ENCODE measurements around the gene CLEC1A. TPM values are rescaled to one million over a fixed set of nuclear protein-coding genes. Genes with fewer than 3 reads are reported as not detected.
A peak's percentile ranks its signal among the peaks of the same experiment; 100 is the strongest.

The CLEC1A gene
- total and polyA plus RNA-seq, 2 donors (not counting 3 experiments of a cell fraction or from before 2014, with no cell fraction given) = 22.0 to 24.2 TPM

- CTCF ChIA-PET = interaction anchor here (0.6 to 4.0 kb wide), 9 partner anchors 19 to 281 kb away, joined by 3 to 59 read pairs (median 6); partner anchors contain the start of genes CLEC12B, CLEC1A and GABARAPL1
- H3K27ac ChIP-seq (ENCODE audit: insufficient read depth, low read depth, low read length) = peak overlapping the region; percentile 99
Observed at GRCh38 chr12:10031321-10031720, 67.5 kb downstream of the CLEC1A start.

More at GRCh38 chr12:10031321-10031720, 67.5 kb downstream of the CLEC1A start:
- FAIRE-seq (no peak), DNase-seq (ENCODE audit: low read depth, low spot score) (no peak)
- Histone ChIP-seq H3K4me1 (ENCODE audit: control insufficient read depth, extremely low read depth, insufficient read depth, low read length) (peaks cover 38% of the 10 kb centered on the region), H3K27me3 (ENCODE audit: control insufficient read depth in 2 of 2, insufficient read depth in 2 of 2, low read length in 2 of 2) (no peaks in the 10 kb centered on the region), H3K9ac (replicated peaks; ENCODE audit: extremely low read depth, insufficient read depth, low read length) (peak overlapping the region; percentile 63), H3K4me2 (ENCODE audit: insufficient read depth, low read length) (peak overlapping the region; percentile 7), H3K9me3 (replicated peaks; ENCODE audit: control insufficient read depth, insufficient read depth, low read length) (no peaks in the 10 kb centered on the region), H3K36me3 (ENCODE audit: control insufficient read depth in 2 of 2, extremely low read depth in 1 of 2, insufficient read depth in 2 of 2, low read length in 2 of 2) (no peaks in the 10 kb centered on the region), H3K79me2 (ENCODE audit: control insufficient read depth, insufficient read depth, low read length) (no peaks in the 10 kb centered on the region), H2AFZ (ENCODE audit: low read depth, low read length) (no peak overlapping the region), H3K9me1 (replicated peaks; ENCODE audit: control insufficient read depth, extremely low read depth, insufficient read depth, low read length) (no peaks in the 10 kb centered on the region), H4K20me1 (replicated peaks; ENCODE audit: control insufficient read depth, extremely low read depth, insufficient read depth, low read length) (no peaks in the 10 kb centered on the region), H3K4me3 (replicated peaks in 1 of 3; ENCODE audit: insufficient read depth in 1 of 3, low read depth in 1 of 3, low read length in 3 of 3) (no peak overlapping the region)
- intact Hi-C loops (cut with micrococcal nuclease) = loop anchor here (1.0 to 10.0 kb wide), 7 partner anchors 14 to 641 kb away; partner anchors contain the start of genes GABARAPL1 and STYK1
- POLR2A ChIA-PET = interaction anchor here (1.2 to 1.7 kb wide), 3 partner anchors 37 to 181 kb away, joined by 3 to 15 read pairs (median 5); partner anchors contain the start of genes CLEC1A and GABARAPL1
- TF ChIP-seq EZH2 (IDR thresholded peaks at IDR 0.05; ENCODE audit: borderline replicate concordance, low read depth, low read length, severe bottlenecking) (no peak), POLR2AphosphoS5 (IDR thresholded peaks at IDR 0.05; ENCODE audit: insufficient read depth, low read depth, low read length) (no peak), CTCF (IDR thresholded peaks at IDR 0.05; ENCODE audit: extremely low read depth in 1 of 2, insufficient read depth in 1 of 2, low read depth in 1 of 2, low read length in 2 of 2) (no peak), MAX (IDR thresholded peaks at IDR 0.05; ENCODE audit: insufficient read depth, insufficient read length) (no peak), MYC (IDR thresholded peaks at IDR 0.05; ENCODE audit: low read depth, low read length) (no peak), FOS (IDR thresholded peaks at IDR 0.05; ENCODE audit: borderline replicate concordance, insufficient read depth, low read length) (peak; percentile 68)
- dilution Hi-C loops (cut with MboI; ENCODE audit: extremely low pct_ligation_motif_present, low sequenced_read_pairs) = no loop called here
- TSS peak; percentile 96 for BruUV-seq (replicated peaks)

Measured in endothelial cell of umbilical vein (primary cell).